Measurements from ENCODE around the gene CPNE4. TPM values are rescaled to one million over a fixed set of nuclear protein-coding genes. Genes with fewer than 3 reads are reported as not detected.

CPNE4 gene
- total RNA-seq, 2 experiments from 2014 or later, result not detected

GRCh38 chr3:131699001-131699400, 335.8 kb downstream of the CPNE4 start:
- no peak overlapping the region for H3K4me3 Mint-ChIP-seq
- ChIA-PET POLR2A (no interaction called here), CTCF (interaction anchor here (0.7 kb wide), 1 partner anchor 22 kb away, joined by 3 read pairs; no protein-coding TSS in a partner anchor)
- no peak overlapping the region for H3K27ac Mint-ChIP-seq
- H3K36me3 Mint-ChIP-seq (ENCODE audit: low read depth), result no peaks in the 10 kb centered on the region
- H3K27me3 Mint-ChIP-seq, result peaks cover 4% of the 10 kb centered on the region
- no peak for DNase-seq
- no peaks in the 10 kb centered on the region for H3K9me3 Mint-ChIP-seq
- H3K4me1 Mint-ChIP-seq, result no peaks in the 10 kb centered on the region

- Mint-ChIP-seq H3K4me3 (no peak overlapping the region), H3K27ac (no peak overlapping the region), H3K9me3 (no peaks in the 10 kb centered on the region), H3K36me3 (ENCODE audit: low read depth) (no peaks in the 10 kb centered on the region), H3K27me3 (peaks cover 9% of the 10 kb centered on the region), H3K4me1 (no peaks in the 10 kb centered on the region)
- DNase-seq, result no peak
- ChIA-PET POLR2A (no interaction called here), CTCF (no interaction called here)
Observed at GRCh38 chr3:131694376-131694775, 340.4 kb downstream of the CPNE4 start.

- no peak overlapping the region for H3K27ac Mint-ChIP-seq
- ChIA-PET POLR2A (no interaction called here), CTCF (no interaction called here)
- no peak overlapping the region for H3K4me3 Mint-ChIP-seq
- no peaks in the 10 kb centered on the region for H3K9me3 Mint-ChIP-seq
- H3K36me3 Mint-ChIP-seq (ENCODE audit: low read depth), result no peaks in the 10 kb centered on the region
- DNase-seq, result no peak
- H3K27me3 Mint-ChIP-seq, result peaks cover 7% of the 10 kb centered on the region
- no peaks in the 10 kb centered on the region for H3K4me1 Mint-ChIP-seq
Observed at GRCh38 chr3:131692356-131692755, 342.5 kb downstream of the CPNE4 start.

GRCh38 chr3:131690800-131691199, 344.0 kb downstream of the CPNE4 start:
- no peak overlapping the region for H3K4me3 Mint-ChIP-seq
- POLR2A ChIA-PET, result no interaction called here
- DNase-seq, result no peak
- H3K27ac Mint-ChIP-seq, result no peak overlapping the region
- no peaks in the 10 kb centered on the region for H3K4me1 Mint-ChIP-seq
- no peaks in the 10 kb centered on the region for H3K9me3 Mint-ChIP-seq
- CTCF ChIA-PET, result no interaction called here
- H3K36me3 Mint-ChIP-seq (ENCODE audit: low read depth), result no peaks in the 10 kb centered on the region
- H3K27me3 Mint-ChIP-seq, result peaks cover 10% of the 10 kb centered on the region

GRCh38 chr3:131688370-131688769, 346.4 kb downstream of the CPNE4 start:
- ChIA-PET POLR2A (no interaction called here), CTCF (no interaction called here)
- Mint-ChIP-seq H3K27ac (peak overlapping the region; percentile 55), H3K36me3 (ENCODE audit: low read depth) (no peaks in the 10 kb centered on the region), H3K4me1 (no peaks in the 10 kb centered on the region), H3K9me3 (no peaks in the 10 kb centered on the region), H3K27me3 (peaks cover 10% of the 10 kb centered on the region), H3K4me3 (no peak overlapping the region)
- DNase-seq, result no peak

- no peak overlapping the region for H3K4me3 Mint-ChIP-seq
- POLR2A ChIA-PET, result no interaction called here
- DNase-seq, result no peak
- no peaks in the 10 kb centered on the region for H3K36me3 Mint-ChIP-seq (ENCODE audit: low read depth)
- CTCF ChIA-PET, result no interaction called here
- H3K4me1 Mint-ChIP-seq, result no peaks in the 10 kb centered on the region
- H3K27ac Mint-ChIP-seq, result no peak overlapping the region
- peaks cover 6% of the 10 kb centered on the region for H3K27me3 Mint-ChIP-seq
- H3K9me3 Mint-ChIP-seq, result no peaks in the 10 kb centered on the region
Observed at GRCh38 chr3:131669600-131669999, 365.2 kb downstream of the CPNE4 start.

DNA sequence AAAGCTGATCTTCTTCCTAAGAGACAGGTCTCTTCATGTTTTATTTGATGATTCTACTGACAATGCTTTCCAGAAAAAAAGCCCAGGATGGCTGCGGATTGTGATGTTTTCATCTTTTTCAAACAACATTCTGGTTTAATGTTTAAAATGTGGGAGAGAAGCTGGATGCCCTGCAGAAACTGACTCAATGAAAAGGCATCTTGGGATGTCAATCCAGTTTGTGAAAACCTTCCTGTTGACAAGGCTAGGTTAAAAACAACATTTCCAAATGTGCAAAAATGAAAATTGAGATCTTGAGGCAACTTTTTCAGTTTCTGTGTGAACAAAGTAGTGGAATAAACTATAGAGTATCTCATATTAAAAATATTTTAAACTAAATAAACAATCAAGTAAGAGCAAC, 376.0 kb downstream of the CPNE4 start:
- H3K27ac Mint-ChIP-seq, result no peak overlapping the region
- H3K4me1 Mint-ChIP-seq, result no peaks in the 10 kb centered on the region
- no peaks in the 10 kb centered on the region for H3K36me3 Mint-ChIP-seq (ENCODE audit: low read depth)
- H3K27me3 Mint-ChIP-seq, result peaks cover 4% of the 10 kb centered on the region
- ChIA-PET POLR2A (no interaction called here), CTCF (no interaction called here)
- H3K9me3 Mint-ChIP-seq, result peaks cover 2% of the 10 kb centered on the region
- no peak for DNase-seq
- H3K4me3 Mint-ChIP-seq, result no peak overlapping the region

DNA sequence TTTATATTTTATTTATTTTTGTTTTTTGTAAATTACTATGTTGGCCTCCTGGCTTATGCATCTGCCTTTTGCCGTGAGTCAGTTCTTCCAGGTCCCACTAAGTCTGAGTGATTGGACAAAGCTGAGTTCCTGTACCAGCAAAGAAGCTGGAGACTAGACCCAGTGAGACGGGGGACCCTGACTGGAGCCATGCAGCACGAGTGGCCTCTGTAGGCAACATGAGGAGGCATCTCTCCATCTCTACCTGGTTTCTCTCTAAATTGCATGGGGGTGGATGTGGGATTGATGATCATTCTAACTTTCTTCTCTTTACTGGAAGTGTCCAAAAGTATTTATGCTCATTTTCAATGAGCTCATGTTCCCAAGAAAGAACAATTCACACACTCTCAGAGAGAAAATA, 376.7 kb downstream of the CPNE4 start:
- Mint-ChIP-seq H3K27ac (no peak overlapping the region), H3K4me1 (no peaks in the 10 kb centered on the region), H3K36me3 (ENCODE audit: low read depth) (no peaks in the 10 kb centered on the region), H3K9me3 (peaks cover 2% of the 10 kb centered on the region), H3K27me3 (peaks cover 4% of the 10 kb centered on the region), H3K4me3 (no peak overlapping the region)
- no peak for DNase-seq
- ChIA-PET POLR2A (no interaction called here), CTCF (interaction anchor here (1.2 kb wide), 1 partner anchor 12 kb away, joined by 3 read pairs; no protein-coding TSS in a partner anchor)

GRCh38 chr3:131655070-131655690, 379.6 kb downstream of the CPNE4 start:
- H3K27ac Mint-ChIP-seq, result no peak overlapping the region
- no peaks in the 10 kb centered on the region for H3K9me3 Mint-ChIP-seq
- no peaks in the 10 kb centered on the region for H3K4me1 Mint-ChIP-seq
- no peaks in the 10 kb centered on the region for H3K36me3 Mint-ChIP-seq (ENCODE audit: low read depth)
- ChIA-PET POLR2A (no interaction called here), CTCF (no interaction called here)
- DNase-seq, result no peak
- H3K27me3 Mint-ChIP-seq, result peaks cover 3% of the 10 kb centered on the region
- no peak overlapping the region for H3K4me3 Mint-ChIP-seq

- POLR2A ChIA-PET, result no interaction called here
- Mint-ChIP-seq H3K4me1 (no peaks in the 10 kb centered on the region), H3K27me3 (peaks cover 4% of the 10 kb centered on the region), H3K27ac (no peak overlapping the region), H3K9me3 (no peaks in the 10 kb centered on the region), H3K4me3 (no peak overlapping the region), H3K36me3 (ENCODE audit: low read depth) (no peaks in the 10 kb centered on the region)
- no peak for DNase-seq
- CTCF ChIA-PET, result no interaction called here
Observed at GRCh38 chr3:131645638-131646037, 389.2 kb downstream of the CPNE4 start.

DNA sequence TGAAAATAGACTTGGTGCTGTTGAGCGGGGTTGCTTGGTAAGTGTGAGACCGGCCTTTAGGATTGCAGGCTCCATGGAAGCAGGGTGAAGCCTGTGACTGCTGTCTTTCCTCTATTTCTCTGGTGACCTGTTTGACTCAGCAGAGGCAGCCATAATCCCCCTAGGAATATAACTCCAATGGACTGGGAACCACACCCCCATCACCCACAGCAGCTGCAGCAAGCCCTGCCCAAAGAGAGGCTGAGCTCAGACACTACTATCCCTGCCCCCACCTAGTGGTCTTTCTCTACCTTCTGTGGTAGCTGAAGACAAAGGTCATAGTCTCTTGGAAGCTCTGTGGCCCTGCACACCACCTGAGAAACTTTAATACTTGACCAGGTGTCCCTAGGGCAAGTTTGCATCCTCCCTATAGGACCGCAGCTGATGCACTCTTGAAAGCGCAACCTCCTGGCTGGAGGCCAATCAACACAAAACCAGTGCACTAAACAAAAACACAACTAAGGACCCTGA, 398.5 kb downstream of the CPNE4 start:
- Mint-ChIP-seq H3K4me1 (no peaks in the 10 kb centered on the region), H3K27me3 (peaks cover 6% of the 10 kb centered on the region), H3K4me3 (no peak overlapping the region), H3K27ac (no peak overlapping the region), H3K36me3 (ENCODE audit: low read depth) (no peaks in the 10 kb centered on the region), H3K9me3 (no peaks in the 10 kb centered on the region)
- no peak for DNase-seq
- CTCF ChIA-PET, result no interaction called here
- POLR2A ChIA-PET, result no interaction called here

GRCh38 chr3:131630807-131631206, 404.0 kb downstream of the CPNE4 start:
- POLR2A ChIA-PET, result no interaction called here
- Mint-ChIP-seq H3K27me3 (peaks cover 6% of the 10 kb centered on the region), H3K4me3 (no peak overlapping the region)

GRCh38 chr3:131630097-131630496, 404.7 kb downstream of the CPNE4 start:
- no peak overlapping the region for H3K4me3 Mint-ChIP-seq
- ChIA-PET CTCF (no interaction called here), POLR2A (no interaction called here)
- H3K27ac Mint-ChIP-seq, result no peak overlapping the region
- no peaks in the 10 kb centered on the region for H3K36me3 Mint-ChIP-seq (ENCODE audit: low read depth)
- H3K27me3 Mint-ChIP-seq, result peaks cover 6% of the 10 kb centered on the region
- no peak for DNase-seq
- no peaks in the 10 kb centered on the region for H3K9me3 Mint-ChIP-seq
- no peaks in the 10 kb centered on the region for H3K4me1 Mint-ChIP-seq

More at GRCh38 chr3:131630807-131631206, 404.0 kb downstream of the CPNE4 start:
- Mint-ChIP-seq H3K27ac (no peak overlapping the region), H3K36me3 (ENCODE audit: low read depth) (no peaks in the 10 kb centered on the region), H3K4me1 (no peaks in the 10 kb centered on the region), H3K9me3 (no peaks in the 10 kb centered on the region)
- CTCF ChIA-PET, result no interaction called here
- DNase-seq, result no peak

DNA sequence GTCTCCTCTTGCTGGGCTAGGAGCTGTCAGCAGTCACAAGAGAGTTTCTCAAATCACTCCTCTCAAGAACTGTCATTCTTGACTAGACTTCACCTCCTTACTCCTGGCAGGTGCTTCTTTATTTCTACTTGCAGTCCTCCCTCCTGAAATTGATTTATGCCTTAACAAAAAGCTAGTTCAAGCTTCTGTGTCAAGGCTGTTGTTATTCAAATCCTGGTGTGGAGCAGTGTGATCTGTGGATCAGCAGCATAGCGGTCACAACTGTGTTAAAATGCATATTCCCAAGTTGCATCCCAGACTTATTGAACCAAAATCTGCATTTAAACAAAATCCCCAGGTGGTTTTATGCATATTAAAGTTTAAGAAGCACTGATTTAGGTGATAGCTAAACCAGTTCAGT, 411.4 kb downstream of the CPNE4 start:
- H3K4me3 Mint-ChIP-seq, result no peak overlapping the region
- no peak for DNase-seq
- no peak overlapping the region for H3K27ac Mint-ChIP-seq
- H3K36me3 Mint-ChIP-seq (ENCODE audit: low read depth), result no peaks in the 10 kb centered on the region
- CTCF ChIA-PET, result no interaction called here
- peaks cover 13% of the 10 kb centered on the region for H3K27me3 Mint-ChIP-seq
- H3K9me3 Mint-ChIP-seq, result no peaks in the 10 kb centered on the region
- H3K4me1 Mint-ChIP-seq, result no peaks in the 10 kb centered on the region
- POLR2A ChIA-PET, result no interaction called here
